Smooth muscle cell of the brain vasculature (primary cell): ENCODE measurements around the gene ABR.
A peak's percentile ranks its signal among the peaks of the same experiment; 100 is the strongest.
"Not testable (repeated sequence)": the region's sequence is repeated elsewhere in the genome, so short reads cannot be mapped to it uniquely, and the experiment has no call there.

ENCODE experiments used
- DNase-seq: peaks from one replicate; pipeline ENCODE4 v3.0.0-alpha.2; 2012; ENCODE audit warnings: low read depth, low spot score

ABR gene

GRCh38 chr17:1121442-1121817 lies 58.4 kb downstream of the ABR start:
- DNase-seq: not testable (repeated sequence)

- no peak for DNase-seq
These were observed 59.0 kb downstream of the ABR start for GRCh38 chr17:1120596-1121441.

- no peak for DNase-seq
These were observed 59.9 kb downstream of the ABR start for GRCh38 chr17:1119924-1120323.

GRCh38 chr17:1116602-1117001 lies 63.2 kb downstream of the ABR start:
- no peak for DNase-seq

- DNase-seq: no peak
These were observed 66.9 kb downstream of the ABR start for GRCh38 chr17:1112875-1113274.

GRCh38 chr17:1111599-1112443 lies 68.0 kb downstream of the ABR start:
- DNase-seq: no peak

GRCh38 chr17:1110862-1111598 lies 68.8 kb downstream of the ABR start:
- DNase-seq: peak; percentile 67

GRCh38 chr17:1110541-1110861 lies 69.3 kb downstream of the ABR start:
- DNase-seq: no peak

GRCh38 chr17:1109606-1110540 lies 69.9 kb downstream of the ABR start:
- no peak for DNase-seq

GRCh38 chr17:1108765-1109605 lies 70.8 kb downstream of the ABR start:
- no peak for DNase-seq

GRCh38 chr17:1108478-1108764 lies 71.4 kb downstream of the ABR start:
- DNase-seq: no peak

GRCh38 chr17:1107777-1108477 lies 71.9 kb downstream of the ABR start:
- no peak for DNase-seq

- no peak for DNase-seq
These were observed 72.6 kb downstream of the ABR start for GRCh38 chr17:1107083-1107776.

- no peak for DNase-seq
These were observed 75.6 kb downstream of the ABR start for GRCh38 chr17:1104222-1104621.

GRCh38 chr17:1100382-1100781 lies 79.4 kb downstream of the ABR start:
- no peak for DNase-seq

- DNase-seq: no peak
These were observed 80.5 kb downstream of the ABR start for GRCh38 chr17:1099242-1099641.

- not testable (repeated sequence) for DNase-seq
These were observed 81.6 kb downstream of the ABR start for GRCh38 chr17:1097972-1098744.

GRCh38 chr17:1096215-1096614 lies 83.6 kb downstream of the ABR start:
- no peak for DNase-seq

- DNase-seq: no peak
These were observed 84.0 kb downstream of the ABR start for GRCh38 chr17:1095853-1096173.
